ENCODE data around the gene COQ8A.

The COQ8A gene

GRCh38 chr1:227010645-227011044, 70.6 kb downstream of the COQ8A start:
- TF ChIP-seq CTCF (IDR thresholded peaks at IDR 0.05; ENCODE audit: insufficient read depth, low read depth, low read length, missing control alignments), result no peak
- H3K4me3 ChIP-seq (ENCODE audit: low read depth, low read length), result no peak overlapping the region
- no peak for DNase-seq (ENCODE audit: low read depth)

- no peak for TF ChIP-seq CTCF (IDR thresholded peaks at IDR 0.05; ENCODE audit: insufficient read depth, low read depth, low read length, missing control alignments)
- DNase-seq (ENCODE audit: low read depth), result no peak
- no peak overlapping the region for H3K4me3 ChIP-seq (ENCODE audit: low read depth, low read length)
Measured at GRCh38 chr1:227016990-227017389, 76.9 kb downstream of the COQ8A start.

GRCh38 chr1:227032396-227032795, 92.3 kb downstream of the COQ8A start:
- H3K4me3 ChIP-seq (ENCODE audit: low read depth, low read length), result no peak overlapping the region
- no peak for TF ChIP-seq CTCF (IDR thresholded peaks at IDR 0.05; ENCODE audit: insufficient read depth, low read depth, low read length, missing control alignments)
- DNase-seq (ENCODE audit: low read depth), result no peak

- TF ChIP-seq CTCF (IDR thresholded peaks at IDR 0.05; ENCODE audit: insufficient read depth, low read depth, low read length, missing control alignments), result no peak
- no peak for DNase-seq (ENCODE audit: low read depth)
Measured at GRCh38 chr1:227033880-227034279, 93.8 kb downstream of the COQ8A start.

GRCh38 chr1:227035316-227035715, 95.2 kb downstream of the COQ8A start:
- no peak for TF ChIP-seq CTCF (IDR thresholded peaks at IDR 0.05; ENCODE audit: insufficient read depth, low read depth, low read length, missing control alignments)
- DNase-seq (ENCODE audit: low read depth), result no peak
- no peak overlapping the region for H3K4me3 ChIP-seq (ENCODE audit: low read depth, low read length)

More at GRCh38 chr1:227033880-227034279, 93.8 kb downstream of the COQ8A start:
- H3K4me3 ChIP-seq (ENCODE audit: low read depth, low read length), result no peak overlapping the region

GRCh38 chr1:227037121-227037520, 97.0 kb downstream of the COQ8A start:
- no peak for DNase-seq (ENCODE audit: low read depth)
- no peak overlapping the region for H3K4me3 ChIP-seq (ENCODE audit: low read depth, low read length)
- no peak for TF ChIP-seq CTCF (IDR thresholded peaks at IDR 0.05; ENCODE audit: insufficient read depth, low read depth, low read length, missing control alignments)

All from GM12865 (cell line).